AG09309 (cell line): ENCODE measurements around the gene NPHS2.
"Not testable (repeated sequence)": the region's sequence is repeated elsewhere in the genome, so short reads cannot be mapped to it uniquely, and the experiment has no call there.

Source experiments
- DNase-seq: peaks from one replicate; pipeline ENCODE4 v3.0.0-alpha.2; 2010; ENCODE audit warnings: low read depth
- H3K4me3 ChIP-seq: 2 replicates; pipeline ENCODE4 v1.5.1; 2011; ENCODE audit warnings: mild to moderate bottlenecking, low read depth, low read length, moderate library complexity; ENCODE audit not compliant: control insufficient read depth
- TF ChIP-seq, protein P1 (sequence below): IDR thresholded peaks from 2 replicates; pipeline ENCODE4 v1.5.1; 2011; ENCODE audit warnings: mild to moderate bottlenecking, low read depth, low read length, inconsistent platforms; ENCODE audit not compliant: insufficient read depth, control insufficient read depth; ENCODE audit errors: missing control alignments

Gene NPHS2

DNA sequence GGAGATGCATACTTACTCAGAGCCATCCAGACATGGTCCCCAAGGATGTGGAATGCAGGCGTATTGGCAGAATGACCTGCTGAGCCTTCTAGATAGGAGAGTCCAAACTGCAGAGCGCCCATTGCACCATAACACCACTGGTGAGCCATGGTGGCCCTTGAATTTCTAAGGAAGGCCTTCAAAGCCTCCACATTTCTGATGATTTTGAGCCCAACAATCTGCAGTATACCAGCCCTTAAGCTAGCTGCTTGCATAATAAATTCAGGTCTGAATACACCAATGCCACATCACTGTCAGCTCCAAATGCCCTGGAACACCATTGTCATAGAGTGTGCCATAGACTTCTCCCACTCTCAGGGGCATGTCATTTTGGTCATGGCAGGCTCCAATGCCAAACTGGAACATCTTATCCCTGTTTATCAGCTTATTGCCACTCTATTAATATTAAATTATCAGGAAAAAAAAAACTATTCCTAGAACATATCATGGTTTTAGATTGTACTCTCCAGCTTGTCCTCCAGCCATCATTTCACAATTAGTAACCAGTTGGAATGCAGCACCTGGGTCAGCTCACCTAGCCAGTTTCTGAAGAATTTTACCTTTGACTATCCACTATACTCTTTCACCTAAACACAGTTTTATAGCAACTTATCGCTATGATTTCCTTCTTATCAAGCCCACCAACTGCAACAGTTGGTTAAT lies 26.9 kb downstream of the NPHS2 start:
- TF ChIP-seq, protein P1, sequence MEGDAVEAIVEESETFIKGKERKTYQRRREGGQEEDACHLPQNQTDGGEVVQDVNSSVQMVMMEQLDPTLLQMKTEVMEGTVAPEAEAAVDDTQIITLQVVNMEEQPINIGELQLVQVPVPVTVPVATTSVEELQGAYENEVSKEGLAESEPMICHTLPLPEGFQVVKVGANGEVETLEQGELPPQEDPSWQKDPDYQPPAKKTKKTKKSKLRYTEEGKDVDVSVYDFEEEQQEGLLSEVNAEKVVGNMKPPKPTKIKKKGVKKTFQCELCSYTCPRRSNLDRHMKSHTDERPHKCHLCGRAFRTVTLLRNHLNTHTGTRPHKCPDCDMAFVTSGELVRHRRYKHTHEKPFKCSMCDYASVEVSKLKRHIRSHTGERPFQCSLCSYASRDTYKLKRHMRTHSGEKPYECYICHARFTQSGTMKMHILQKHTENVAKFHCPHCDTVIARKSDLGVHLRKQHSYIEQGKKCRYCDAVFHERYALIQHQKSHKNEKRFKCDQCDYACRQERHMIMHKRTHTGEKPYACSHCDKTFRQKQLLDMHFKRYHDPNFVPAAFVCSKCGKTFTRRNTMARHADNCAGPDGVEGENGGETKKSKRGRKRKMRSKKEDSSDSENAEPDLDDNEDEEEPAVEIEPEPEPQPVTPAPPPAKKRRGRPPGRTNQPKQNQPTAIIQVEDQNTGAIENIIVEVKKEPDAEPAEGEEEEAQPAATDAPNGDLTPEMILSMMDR = no peak
- DNase-seq = no peak
- no peak overlapping the region for H3K4me3 ChIP-seq

DNA sequence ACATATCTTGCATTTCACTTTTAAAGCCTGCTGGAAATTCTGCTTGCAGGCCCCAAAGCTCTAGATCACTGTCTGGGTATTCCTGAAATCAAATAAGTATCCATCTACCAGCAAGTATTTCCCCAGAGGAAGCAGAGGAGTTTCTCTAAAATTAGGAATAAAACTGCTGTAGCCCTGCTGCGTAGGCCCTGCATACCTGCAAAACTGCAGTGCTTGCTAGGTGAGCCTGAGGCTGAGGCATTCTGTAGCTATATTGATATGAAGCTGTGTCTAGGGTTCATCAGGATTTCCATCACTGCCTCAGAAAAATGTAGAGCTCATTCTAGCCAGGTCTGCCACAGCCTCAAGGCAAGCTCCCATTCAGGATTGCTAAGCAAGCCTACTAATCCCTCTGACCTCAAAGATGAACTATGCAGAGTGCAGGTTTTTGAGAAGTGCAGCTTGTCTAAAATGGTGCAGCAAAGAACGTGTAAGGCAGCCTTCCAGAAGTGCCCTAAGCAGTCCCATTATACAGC lies 28.7 kb downstream of the NPHS2 start:
- no peak overlapping the region for H3K4me3 ChIP-seq
- TF ChIP-seq, protein P1 = no peak
- DNase-seq = no peak

DNA sequence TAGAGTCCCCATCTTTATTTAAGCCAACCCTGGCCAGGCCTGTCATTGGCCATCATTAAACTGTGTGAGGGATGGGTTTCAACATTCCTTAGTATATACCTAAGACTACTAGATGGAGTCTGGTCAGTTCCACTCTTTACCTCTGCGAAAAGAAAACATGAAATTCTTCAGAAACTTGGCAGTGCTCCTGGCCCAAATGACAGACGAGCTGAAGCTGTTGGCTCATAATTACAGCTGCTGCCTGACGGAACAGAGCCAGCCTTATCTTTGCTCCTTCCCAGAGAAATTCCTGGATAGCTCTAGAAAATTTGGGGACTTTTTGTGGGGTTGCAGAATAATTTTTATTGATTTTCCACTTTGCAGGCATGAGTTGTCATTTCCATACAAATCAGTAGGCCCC lies 30.4 kb downstream of the NPHS2 start:
- H3K4me3 ChIP-seq = no peak overlapping the region
- TF ChIP-seq, protein P1 = no peak
- DNase-seq = no peak

DNA sequence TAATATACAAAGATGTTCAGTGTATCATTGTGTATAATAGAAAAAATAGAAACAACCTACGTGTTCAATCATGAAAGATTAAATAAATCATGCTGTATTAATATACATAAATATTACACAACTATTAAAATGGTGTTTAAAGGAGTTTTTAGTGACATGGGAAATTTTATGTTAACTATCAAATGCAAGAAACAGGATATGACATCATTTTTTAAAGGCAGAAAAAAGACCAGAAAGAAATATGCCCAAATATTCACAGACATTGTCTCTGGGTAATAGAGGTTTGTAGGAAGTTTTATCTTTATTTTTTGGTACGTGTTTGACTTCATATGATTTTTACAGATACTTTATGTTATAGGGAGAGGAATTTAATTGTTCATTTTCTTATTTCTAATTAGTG lies 34.0 kb downstream of the NPHS2 start:
- TF ChIP-seq, protein P1 = no peak
- DNase-seq = no peak
- no peak overlapping the region for H3K4me3 ChIP-seq

DNA sequence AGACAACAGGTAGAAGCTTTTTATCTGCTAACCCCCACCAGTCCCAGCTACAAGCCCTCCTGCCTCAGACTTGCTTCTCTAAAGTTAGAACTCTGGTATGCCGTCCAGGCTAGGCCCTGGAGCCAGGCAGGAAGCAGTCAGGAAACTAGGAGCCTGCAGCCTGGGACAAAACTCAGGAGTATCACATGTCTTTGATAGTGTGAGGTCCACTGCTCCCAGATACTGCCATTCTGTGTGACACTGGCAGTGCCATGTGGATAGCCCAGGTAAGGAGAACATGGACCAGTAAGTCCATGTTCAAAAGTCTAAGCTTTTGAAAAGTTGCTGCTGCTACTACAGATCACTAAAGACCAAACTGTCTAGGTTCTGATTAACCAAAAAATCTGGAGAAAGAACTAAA lies 45.4 kb downstream of the NPHS2 start:
- DNase-seq = no peak
- no peak overlapping the region for H3K4me3 ChIP-seq
- TF ChIP-seq, protein P1 = no peak

DNA sequence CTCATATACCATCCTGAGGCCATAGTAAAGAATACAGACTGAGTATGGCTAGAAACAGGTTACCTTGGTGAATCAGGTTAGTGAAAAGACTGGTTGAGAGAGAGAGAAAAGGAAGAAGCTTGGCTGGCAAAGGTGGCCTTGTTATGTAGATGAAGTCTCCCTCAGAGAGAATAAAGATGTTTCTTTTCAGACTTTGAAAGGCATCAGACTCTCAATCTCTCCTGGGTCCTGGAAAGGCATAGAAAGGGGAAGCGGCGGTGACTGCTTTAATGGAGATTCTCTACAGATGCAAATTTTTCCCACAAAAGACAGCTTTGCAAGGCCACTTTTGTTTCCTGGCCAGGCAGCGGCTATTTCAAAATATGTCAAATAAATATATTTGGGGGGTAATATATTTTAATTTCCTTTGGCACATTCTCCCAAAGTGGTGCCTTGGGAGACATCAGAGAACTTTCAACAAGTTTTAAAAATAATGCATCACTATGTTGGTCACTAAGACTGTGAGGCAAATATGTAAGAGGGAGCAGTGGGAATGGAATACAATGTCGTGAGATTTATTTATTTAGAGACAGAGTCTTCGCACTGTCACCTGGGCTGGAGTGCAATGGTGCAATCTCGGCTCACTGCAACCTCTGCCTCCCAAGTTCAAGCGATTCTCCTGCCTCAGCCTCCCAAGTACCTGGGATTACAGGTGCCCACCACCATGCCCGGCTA lies 46.1 kb downstream of the NPHS2 start:
- DNase-seq = no peak
- H3K4me3 ChIP-seq = no peak overlapping the region
- TF ChIP-seq, protein P1 = no peak

DNA sequence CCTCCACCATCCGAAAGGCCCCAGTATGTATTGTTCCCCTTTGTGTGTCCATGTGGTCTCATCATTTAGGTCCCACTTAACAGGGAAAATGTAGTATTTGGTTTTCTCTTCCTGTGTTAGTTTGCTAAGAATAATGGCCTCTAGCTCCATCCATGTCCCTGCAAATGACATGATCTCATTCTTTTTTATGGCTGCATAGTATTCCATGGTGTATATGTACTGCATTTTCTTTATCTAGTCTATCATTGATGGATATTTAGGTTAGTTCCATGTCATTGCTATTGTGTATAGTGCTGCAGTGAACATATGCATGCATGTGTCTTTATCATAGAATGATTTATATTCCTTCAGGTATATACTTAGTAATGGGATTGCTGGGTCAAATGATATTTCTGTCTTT lies 57.2 kb downstream of the NPHS2 start:
- not testable (repeated sequence) for H3K4me3 ChIP-seq, DNase-seq
